Hindlimb muscle (tissue), 1 donor: ENCODE results near the gene SNAI3. TPM values are rescaled to one million over a fixed set of nuclear protein-coding genes. Genes with fewer than 3 reads are reported as not detected.

Experiments used
- DNase-seq: peaks from one replicate; pipeline ENCODE4 v3.0.0-alpha.2; 2013
- polyA plus RNA-seq: library from polyadenylated mRNA; unstranded; fragments of 120-200 nt; gene quantifications from one replicate; pipeline ENCODE4 v1.2.1, GENCODE V29; 2013; ENCODE audit not compliant: insufficient read length

Gene SNAI3
- polyA plus RNA-seq, 1 donor, result 6.4 TPM

GRCh38 chr16:88703486-88704309, 17.4 kb upstream of the SNAI3 start:
- no peak for DNase-seq

DNA sequence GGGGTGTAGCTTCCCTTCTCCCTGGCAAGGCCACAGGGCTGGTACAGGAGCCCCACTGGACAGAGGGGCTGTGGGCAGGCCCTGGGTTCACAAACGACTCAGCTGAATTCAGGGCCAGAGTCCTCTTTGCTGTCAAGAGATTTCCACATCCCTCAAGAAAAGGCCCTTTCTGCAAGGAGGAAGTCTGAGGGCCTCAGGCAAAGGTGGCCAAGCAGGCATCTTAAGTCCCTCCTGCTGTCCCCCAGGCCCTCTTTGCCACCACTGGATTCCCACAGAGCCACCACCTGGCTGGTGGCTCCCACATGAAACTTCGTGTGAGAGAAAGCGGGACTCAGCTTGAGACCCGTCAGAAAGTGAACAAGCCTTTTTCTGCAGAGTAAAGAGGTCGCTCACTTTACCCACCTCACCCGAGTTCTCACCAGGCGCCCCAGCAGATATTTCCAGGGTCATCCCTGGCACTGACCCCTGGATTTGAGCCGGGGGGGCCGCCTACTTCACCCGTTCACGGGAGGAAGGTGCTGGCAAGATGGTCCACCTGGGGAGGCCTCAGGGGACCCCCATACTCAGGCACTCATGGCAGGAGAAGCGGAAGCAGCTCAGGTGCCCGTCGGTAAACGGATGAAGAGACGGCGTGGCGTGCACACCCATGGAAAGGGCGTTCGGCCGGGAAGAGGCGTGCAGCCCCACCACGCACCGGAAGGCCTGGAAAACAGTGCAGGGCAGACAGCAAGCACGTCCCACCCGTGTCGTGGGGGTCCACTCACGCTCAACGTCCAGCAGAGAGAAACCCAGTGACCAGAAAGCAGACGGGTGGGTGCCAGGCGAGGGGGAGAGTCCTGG, 16.3 kb upstream of the SNAI3 start:
- DNase-seq, result no peak

DNA sequence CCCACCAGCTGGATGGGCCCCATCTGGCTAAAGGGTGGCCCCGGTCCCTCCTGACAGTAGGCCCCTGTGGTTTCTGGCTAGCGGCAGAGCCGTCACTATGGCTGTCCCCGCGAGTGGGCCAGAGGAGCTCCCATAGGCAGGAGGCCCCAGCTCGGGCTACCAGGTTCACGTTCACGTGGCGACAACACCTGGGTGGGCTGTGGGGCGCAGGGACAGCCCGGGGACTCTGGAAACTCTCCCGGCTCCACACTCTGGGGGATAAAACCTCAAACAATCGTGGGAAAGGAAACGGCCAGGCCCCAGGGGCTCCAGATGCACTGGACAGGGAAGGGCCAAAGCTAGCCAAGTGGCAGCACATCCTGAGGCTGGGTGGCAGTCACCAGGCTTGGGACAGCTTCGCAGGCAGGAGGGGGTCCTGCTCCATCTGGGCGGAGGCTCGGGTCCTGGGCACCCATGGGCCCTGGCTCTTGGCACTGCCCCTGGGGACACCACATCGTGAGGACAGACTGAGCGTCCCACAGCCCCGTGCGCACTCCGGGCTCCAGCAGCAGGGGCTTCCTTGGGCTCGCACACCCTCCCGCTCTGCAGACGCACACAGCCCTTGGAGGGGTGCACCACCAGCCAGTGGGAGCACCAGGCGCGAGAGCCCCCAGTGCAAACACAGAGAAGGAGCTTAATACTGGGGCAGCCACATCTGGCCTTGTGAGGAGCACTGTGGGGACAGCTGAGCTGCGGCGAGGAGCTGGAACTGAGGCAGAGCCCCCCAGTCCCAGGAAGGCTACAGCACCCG, 15.5 kb upstream of the SNAI3 start:
- no peak for DNase-seq

DNA sequence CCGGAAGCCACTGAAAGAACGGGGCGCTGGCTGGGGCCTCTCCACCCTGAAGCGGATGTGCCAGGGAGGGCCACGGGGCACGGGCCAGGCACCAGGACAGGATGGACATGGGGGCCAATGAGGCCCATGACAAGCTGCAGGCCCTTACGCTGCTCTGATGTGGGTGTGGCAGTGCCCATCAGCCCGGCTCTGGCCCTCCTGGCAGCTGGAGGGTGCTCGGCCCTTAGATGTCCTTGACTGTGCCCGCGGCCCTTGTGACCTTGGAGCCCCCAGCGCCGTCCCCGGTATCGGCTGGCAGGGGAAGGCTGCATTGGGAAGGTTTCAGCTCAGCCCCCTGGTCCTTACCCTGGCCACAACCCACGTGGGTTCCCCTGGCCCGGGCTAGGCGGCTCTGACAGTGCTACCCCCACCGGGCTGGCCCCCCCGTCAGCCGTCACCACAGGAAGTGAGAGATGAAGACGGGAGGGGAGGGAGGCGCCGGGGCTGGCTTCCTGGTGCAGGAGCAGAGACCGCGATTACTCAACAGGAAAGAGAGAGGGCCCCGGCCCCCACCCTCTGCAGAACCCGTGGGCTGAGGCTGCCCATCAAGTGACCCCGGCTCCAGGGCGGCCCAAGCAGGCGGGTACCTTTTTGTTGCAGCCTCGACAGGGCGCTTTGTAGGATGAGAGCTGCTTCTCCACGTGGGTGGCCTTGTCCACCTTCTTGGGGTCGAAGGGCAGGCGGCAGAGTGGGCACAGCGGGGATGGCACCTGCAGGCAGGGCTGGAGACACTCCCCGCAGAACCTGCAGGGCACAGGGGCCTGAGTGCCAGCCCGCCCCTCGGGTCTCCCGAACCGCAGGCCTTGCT, 14.6 kb upstream of the SNAI3 start:
- DNase-seq, result peak; percentile 64

DNA sequence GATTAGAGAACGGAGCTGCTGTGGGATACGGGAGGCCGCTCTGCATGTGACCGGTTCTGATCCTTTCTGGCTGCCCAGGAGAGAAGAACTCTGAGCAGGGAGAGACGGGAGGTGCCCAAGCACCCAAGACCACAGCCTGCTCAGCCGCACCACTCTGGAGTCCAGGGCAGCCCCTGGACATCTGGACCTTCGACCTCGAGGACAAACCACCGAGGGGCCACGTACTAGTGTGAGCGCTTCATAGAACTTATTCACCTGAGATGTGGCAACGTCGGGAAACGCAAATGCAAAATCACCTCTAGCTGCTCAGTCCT, 14.0 kb upstream of the SNAI3 start:
- no peak for DNase-seq

- no peak for DNase-seq
Measured at GRCh38 chr16:88699180-88699579, 12.9 kb upstream of the SNAI3 start.

- DNase-seq, result no peak
Measured at GRCh38 chr16:88698646-88699045, 12.3 kb upstream of the SNAI3 start.

DNA sequence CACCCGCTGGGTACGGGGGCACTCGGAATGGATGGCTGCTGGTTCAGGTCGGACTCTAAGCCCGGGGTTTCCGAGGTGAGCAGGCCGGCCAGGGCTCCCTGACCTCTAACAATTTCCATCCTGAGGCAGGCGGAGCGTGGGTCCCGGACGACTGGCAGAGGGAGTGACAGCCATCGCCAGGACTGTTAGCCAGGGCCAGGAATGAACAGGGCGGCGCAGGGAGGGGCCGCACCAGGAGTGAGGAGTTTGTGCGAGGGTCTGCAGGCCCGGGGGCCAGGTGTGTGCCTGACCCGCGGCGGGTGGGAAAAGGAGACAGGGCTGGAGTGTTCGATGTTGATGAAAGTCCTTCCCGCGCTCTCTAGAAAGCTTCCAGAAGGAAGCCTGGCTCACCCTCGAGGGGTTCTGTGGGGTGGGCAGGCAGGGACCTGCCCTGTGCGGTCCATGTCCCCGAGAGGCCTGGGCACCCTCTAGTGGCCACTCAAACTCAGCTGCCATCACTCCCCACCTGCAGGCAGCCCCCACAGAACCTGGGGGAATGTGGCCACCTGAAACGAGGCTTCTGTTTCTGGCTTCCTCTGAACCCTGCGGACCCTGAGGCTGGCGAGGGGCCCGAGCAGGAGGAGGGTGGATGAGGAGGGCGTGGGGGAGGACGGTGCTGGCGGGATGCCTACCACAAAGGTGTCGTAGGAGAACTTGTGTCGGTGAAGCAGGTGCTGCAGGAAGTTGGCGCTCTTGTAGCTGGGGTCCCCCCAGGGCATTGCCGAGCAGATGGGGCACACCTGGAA, 11.7 kb upstream of the SNAI3 start:
- DNase-seq, result no peak

DNA sequence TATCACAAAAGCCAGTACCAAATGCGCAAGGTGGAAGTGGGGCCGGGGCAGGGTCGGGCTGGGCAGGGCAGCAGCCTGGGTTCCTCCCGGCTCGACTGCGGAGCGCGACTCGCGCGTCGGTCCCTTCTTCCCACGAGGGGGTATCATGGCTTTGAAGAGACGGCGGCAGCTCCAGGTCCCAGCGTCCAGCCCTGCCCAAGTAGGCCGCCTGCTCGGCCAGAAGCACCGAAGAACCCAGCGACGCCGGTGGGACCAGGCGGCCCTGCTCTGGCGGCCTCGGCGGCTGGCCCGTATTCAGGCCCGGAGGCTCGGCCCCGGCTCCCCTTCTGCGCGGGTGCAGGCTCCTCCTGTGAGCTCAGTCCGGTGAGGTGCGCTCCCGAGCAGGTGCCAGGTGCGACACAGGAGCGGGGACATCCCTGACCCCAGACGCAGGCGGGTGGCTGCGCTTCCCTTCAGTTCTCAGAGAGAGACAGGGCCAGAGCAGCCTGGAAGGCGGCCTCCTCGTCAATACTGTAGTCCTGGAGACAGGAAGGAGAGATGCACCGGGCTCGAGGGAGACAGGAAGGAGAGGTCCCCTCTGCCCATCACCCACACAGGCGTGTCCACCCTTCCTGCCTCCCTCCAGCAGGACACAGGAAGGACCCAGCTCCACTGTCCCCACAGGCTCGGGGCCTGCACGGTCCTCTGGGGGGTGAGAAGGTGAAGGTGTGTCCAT, 11.0 kb upstream of the SNAI3 start:
- no peak for DNase-seq

DNA sequence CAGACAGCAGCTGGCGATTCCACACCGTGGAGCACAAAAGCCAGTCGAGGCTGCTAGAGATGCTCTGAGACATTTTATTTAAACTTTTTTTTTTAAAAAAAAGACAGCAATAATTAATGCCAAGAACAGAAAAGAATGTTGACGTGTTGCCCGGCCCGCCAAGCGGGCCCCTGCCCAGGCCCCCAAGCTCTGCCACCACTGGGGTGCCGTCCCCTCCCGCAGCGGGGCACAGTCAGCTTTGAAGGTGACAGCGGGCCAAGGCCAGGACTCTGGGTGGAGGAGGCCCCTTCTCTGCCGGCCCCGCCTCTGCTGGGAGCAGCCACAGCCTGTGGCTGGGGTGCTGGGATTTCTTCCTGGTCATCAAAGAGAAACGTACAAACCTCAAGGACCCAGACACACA, 10.1 kb upstream of the SNAI3 start:
- no peak for DNase-seq

- no peak for DNase-seq
Measured at GRCh38 chr16:88695753-88696152, 9.4 kb upstream of the SNAI3 start.

- no peak for DNase-seq
Measured at GRCh38 chr16:88695218-88695617, 8.9 kb upstream of the SNAI3 start.

DNA sequence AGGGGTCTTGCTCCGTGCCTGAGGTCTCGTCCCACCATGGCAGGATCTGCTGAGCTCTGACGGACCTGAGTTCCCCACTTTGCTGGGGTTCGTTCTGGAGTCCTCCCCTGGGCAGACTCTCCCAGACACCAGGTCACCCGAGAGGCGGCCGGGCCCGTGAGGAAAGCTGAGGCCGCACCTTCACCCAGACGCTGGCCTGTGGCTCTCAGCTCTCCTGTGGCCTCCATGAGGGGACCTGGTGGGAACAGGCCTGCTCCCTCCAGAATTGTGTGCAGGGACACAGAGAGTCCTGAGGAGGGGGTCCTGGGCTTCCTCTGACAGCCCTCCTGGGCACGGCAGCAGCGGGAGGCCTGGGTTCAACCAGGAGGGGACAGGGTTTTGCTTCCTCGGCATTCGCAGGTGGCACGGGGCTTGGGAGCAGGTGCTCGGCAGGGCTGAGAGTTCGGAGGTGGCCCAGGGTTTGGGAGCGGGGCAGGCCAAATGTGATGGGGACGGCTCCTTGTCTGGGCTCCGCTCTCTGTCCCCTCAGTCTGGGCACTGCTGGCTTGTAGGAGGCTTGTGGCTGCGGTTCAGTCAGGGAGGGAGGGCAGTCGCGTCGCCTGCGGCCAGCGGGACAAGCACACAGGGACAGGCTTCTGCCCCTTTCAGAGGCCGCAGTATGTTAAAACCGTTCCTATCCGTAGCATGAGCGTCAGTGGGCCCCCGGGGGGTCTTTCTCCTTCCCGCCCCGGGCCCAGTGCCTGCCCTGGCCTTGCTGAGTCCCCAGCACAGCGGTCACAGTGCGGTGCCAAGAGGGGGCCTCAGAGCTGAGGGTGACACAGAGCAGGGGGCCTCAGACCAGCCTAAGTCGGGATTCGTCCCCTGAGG, 8.1 kb upstream of the SNAI3 start:
- DNase-seq, result no peak

DNA sequence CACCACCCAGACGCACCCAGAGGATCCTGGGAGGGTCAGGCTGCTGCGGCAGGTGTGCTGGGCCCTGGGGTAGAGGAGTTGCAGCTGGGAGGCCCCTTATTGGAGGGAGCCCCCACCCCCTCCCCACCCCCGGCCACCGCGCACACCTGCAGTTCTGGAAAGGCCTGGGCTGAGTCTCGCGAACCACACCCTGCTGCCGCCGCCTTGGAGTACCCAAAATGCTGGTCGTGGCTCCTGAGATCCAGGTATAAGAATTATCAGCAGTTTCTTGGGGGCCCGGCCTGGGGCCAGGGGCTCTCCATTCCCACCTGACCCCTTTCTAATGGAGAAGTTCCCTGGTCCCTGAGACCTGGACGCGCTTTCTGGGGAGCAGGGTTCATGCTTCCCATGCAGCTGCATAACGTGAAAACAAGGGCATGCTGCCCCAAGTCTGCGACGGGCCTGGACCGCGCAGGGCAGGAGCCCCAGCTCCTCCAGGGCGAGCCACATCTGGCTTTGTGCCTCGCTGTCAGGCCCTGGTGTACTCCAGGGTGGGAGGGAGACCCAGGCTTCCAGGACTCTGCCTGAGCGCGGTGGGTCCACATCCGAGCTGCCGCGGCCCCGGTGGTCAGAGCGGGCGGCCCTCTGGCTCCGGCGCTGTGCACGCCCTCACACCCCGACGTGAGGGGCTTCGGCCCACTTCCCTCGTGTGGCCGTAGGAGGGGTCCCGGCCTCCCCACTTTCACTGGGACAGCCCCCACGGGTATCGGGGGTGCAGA, 7.3 kb upstream of the SNAI3 start:
- no peak for DNase-seq

DNA sequence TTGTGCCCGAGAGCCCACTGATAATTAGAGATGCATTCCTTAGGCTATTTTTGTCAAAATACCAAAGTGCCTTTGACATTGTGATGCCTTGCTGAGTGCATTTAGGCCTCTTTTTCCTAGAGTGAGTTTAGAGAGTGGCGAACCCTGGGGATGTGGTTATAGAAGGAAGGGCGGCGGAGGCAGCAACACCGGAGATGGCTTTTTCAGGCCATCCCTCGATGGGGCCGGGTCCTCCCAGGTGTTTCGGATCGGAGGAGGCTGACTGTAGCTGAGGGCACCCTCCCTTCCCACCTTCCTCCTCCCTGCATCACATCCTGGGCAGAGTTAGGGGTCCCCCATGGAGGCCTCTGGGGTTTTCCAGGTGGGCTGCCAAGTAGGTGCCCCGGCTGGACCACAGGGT, 6.6 kb upstream of the SNAI3 start:
- no peak for DNase-seq

GRCh38 chr16:88691924-88692560, 5.7 kb upstream of the SNAI3 start:
- no peak for DNase-seq

- no peak for DNase-seq
Measured at GRCh38 chr16:88691129-88691813, 5.0 kb upstream of the SNAI3 start.
